Epithelial cell of esophagus (primary cell): Measurements from ENCODE around the gene CXXC4.

Experiments used
- DNase-seq: peaks from one replicate; pipeline ENCODE4 v3.0.0; 2010; ENCODE audit warnings: low read depth
- H3K4me3 ChIP-seq: 2 replicates; pipeline ENCODE4 v1.5.1; 2011; ENCODE audit warnings: mild to moderate bottlenecking, low read length, control low read depth
- TF ChIP-seq, protein P1 (sequence below): IDR thresholded peaks from 2 replicates; pipeline ENCODE4 v1.5.1; 2011; ENCODE audit warnings: low read depth, mild to moderate bottlenecking, low read length, control low read depth, inconsistent platforms; ENCODE audit not compliant: insufficient read depth; ENCODE audit errors: missing control alignments

CXXC4 gene

DNA sequence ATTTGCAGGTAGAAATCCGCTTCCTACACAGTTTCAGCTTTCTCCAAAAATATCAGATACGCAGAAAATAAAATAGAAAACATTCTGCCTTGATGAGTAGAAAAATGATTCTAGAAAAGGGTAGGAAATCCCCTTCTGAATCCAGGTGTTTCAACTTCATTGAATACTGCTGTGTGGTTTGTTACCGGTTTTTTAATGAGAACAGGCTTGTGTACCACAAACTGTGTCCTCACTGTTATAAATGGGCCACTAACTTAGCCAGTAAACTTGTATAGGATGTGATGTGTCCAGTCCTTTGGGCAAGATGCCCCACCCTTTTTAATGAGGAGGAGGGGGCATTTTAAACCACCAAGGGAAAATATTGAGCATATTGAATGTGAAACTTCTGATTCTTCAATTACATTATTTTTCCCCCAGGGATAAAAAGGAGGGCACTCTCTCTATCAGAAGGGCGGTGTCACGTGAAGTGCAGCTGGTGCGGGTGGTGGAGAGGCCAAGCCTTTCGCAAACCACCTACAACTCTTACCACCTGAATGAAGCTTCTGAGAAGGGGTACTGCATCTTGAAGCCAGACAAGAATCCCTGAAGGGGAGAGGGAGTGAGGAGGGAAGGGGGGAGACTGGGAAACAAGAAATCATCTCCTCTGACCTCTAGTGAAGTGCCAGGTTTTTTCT is 4.5 kb downstream of the CXXC4 start:
- TF ChIP-seq, protein P1, sequence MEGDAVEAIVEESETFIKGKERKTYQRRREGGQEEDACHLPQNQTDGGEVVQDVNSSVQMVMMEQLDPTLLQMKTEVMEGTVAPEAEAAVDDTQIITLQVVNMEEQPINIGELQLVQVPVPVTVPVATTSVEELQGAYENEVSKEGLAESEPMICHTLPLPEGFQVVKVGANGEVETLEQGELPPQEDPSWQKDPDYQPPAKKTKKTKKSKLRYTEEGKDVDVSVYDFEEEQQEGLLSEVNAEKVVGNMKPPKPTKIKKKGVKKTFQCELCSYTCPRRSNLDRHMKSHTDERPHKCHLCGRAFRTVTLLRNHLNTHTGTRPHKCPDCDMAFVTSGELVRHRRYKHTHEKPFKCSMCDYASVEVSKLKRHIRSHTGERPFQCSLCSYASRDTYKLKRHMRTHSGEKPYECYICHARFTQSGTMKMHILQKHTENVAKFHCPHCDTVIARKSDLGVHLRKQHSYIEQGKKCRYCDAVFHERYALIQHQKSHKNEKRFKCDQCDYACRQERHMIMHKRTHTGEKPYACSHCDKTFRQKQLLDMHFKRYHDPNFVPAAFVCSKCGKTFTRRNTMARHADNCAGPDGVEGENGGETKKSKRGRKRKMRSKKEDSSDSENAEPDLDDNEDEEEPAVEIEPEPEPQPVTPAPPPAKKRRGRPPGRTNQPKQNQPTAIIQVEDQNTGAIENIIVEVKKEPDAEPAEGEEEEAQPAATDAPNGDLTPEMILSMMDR, result no peak
- no peak overlapping the region for H3K4me3 ChIP-seq
- no peak for DNase-seq

GRCh38 chr4:104489731-104490095 is 5.0 kb downstream of the CXXC4 start:
- H3K4me3 ChIP-seq, result no peak overlapping the region
- TF ChIP-seq, protein P1, result no peak
- DNase-seq, result no peak

DNA sequence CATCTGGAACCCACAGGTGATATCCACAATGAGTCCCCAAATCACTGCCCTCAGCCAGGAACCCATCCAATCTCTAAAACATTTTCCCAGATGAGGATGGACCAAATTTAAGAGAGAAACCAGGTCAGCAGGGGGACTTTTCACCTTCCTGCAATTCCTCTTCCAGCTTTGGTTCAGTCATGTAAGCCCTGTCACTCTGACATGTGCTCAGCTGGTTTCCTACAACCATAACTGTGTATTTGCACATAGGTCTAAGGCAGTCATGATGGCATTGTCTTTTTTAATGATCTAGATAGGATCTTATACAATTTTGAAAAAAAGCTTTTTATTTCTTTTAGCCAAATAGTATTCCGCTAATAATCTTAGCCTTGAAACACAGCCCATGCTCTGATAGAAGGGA is 6.5 kb downstream of the CXXC4 start:
- no peak overlapping the region for H3K4me3 ChIP-seq
- TF ChIP-seq, protein P1, result no peak
- no peak for DNase-seq

- H3K4me3 ChIP-seq, result no peak overlapping the region
- no peak for DNase-seq
- TF ChIP-seq, protein P1, result no peak
Measured at GRCh38 chr4:104486716-104487504, 7.8 kb downstream of the CXXC4 start.

- TF ChIP-seq, protein P1, result no peak
- no peak overlapping the region for H3K4me3 ChIP-seq
- DNase-seq, result no peak
Measured at GRCh38 chr4:104475652-104476051, 19.0 kb downstream of the CXXC4 start.

DNA sequence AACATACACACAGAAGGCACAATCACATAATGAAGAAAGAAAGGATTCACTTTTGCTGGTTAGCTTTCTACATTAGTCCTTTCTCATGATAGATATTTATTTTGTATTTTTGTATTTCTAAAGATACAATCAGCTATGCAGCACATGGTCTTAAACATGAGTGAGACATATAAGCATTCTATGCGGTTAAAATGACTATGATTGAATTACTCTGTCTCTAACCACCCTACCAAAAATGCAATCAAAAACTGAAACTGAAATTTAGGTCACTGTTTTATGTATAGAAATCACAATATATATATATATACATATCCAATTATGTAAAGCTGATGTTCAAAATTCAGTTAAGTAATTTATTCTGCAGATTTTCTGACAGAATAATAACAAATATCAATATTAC is 21.9 kb downstream of the CXXC4 start:
- TF ChIP-seq, protein P1, result no peak
- no peak for DNase-seq
- H3K4me3 ChIP-seq, result no peak overlapping the region
